Kidney (tissue), 14 donors: ENCODE measurements around the gene IL20. TPM values are rescaled to one million over a fixed set of nuclear protein-coding genes. Genes with fewer than 3 reads are reported as not detected.

ENCODE experiments used
- DNase-seq, 5 donors: peaks; one replicate each; pipeline ENCODE4 v3.0.0-alpha.2; 2013 to 2020
- FAIRE-seq: peaks from 2 replicates; lab custom pipeline; 2012; peaks lifted over from hg19 to GRCh38; lab: Jason Lieb, UNC
- H3K27ac ChIP-seq, 2 donors: one replicate each; pipeline ENCODE4 v1.7.0; 2013; ENCODE audit warnings: low read depth in 2 of 2, low read length in 2 of 2, inconsistent platforms in 1 of 2
- H3K27me3 ChIP-seq: one replicate; pipeline ENCODE4 v1.7.1; 2013; ENCODE audit warnings: low read length, inconsistent platforms; ENCODE audit not compliant: control insufficient read depth, insufficient read depth
- H3K36me3 ChIP-seq, 3 donors: one replicate each; pipeline versions ENCODE4 v1.7.0 to v1.7.1; 2013; ENCODE audit warnings: low read length in 3 of 3, control low read depth in 1 of 3, inconsistent platforms in 1 of 3; ENCODE audit not compliant: insufficient read depth in 3 of 3, control insufficient read depth in 2 of 3
- H3K4me1 ChIP-seq, 3 donors: one replicate each; pipeline versions ENCODE4 v1.7.0 to v1.7.1; 2013; ENCODE audit warnings: low read length in 3 of 3, inconsistent platforms in 1 of 3, low read depth in 1 of 3; ENCODE audit not compliant: control insufficient read depth in 2 of 3, insufficient read depth in 2 of 3
- H3K4me3 ChIP-seq, 3 donors: one replicate each; pipeline versions ENCODE4 v1.7.0 to v1.8.1; 2013; ENCODE audit warnings: low read length in 3 of 3, control low read depth in 1 of 3, inconsistent platforms in 1 of 3
- H3K9ac ChIP-seq, 3 donors: one replicate each; pipeline versions ENCODE4 v1.7.0 to v1.7.1; 2013; ENCODE audit warnings: low read length in 3 of 3, control low read depth in 1 of 3, inconsistent platforms in 1 of 3
- H3K9me3 ChIP-seq, 3 donors: one replicate each; pipeline versions ENCODE4 v1.7.0 to v1.7.1; 2013; ENCODE audit warnings: low read length in 3 of 3, control low read depth in 1 of 3, inconsistent platforms in 1 of 3; ENCODE audit not compliant: control insufficient read depth in 2 of 3, insufficient read depth in 1 of 3
- CTCF ChIP-seq: IDR thresholded peaks from 3 replicates; pipeline ENCODE4 v1.5.1; 2012; ENCODE audit warnings: mild to moderate bottlenecking, moderate library complexity, borderline replicate concordance; ENCODE audit not compliant: insufficient read depth; ENCODE audit errors: extremely low read depth
- intact Hi-C: fragments of 100-400 bp; cut with DNase I; formaldehyde crosslinking; loops from one replicate; pipeline ENCODE4 v1.11.1; 2022
- polyA plus RNA-seq: library from polyadenylated mRNA; stranded (reverse); fragments of 350-450 nt; fragmentation: Illumina TruSeq; extraction: RNeasy Lipid Tissue Mini Kit (QIAGEN cat#74804); gene quantifications from one replicate; pipeline ENCODE4 v1.2.3, GENCODE V29; 2014; ENCODE audit warnings: low read depth, low replicate concordance; ENCODE audit not compliant: insufficient read depth
- total RNA-seq: library from RNA; stranded (reverse); fragmentation: NEBNext Ultra II Directional; extraction: Animal tissue kit (Norgen Biotek cat#: 25700); gene quantifications from one replicate; pipeline ENCODE4 v1.2.1, GENCODE V29; 2021
- donor health status: control.
- donor health status: control.
- donor health status: control.
- donor health status: control.
- donor health status: control.
- donor health status: DM: yes; HTN: yes; CAD: no.
- donor health status: Normal renal cell carcinoma (clear cell type).

The IL20 gene
- total and polyA plus RNA-seq, 2 donors from 2014 or later: not detected

GRCh38 chr1:206854401-206855129, 10.9 kb upstream of the IL20 start:
- DNase-seq (no peak), FAIRE-seq (no peak)
- no peak overlapping the region for H3K27ac ChIP-seq
- TF ChIP-seq CTCF: no peak
- intact Hi-C loops: no loop called here
- no peaks in the 10 kb centered on the region for H3K4me1 ChIP-seq
- no peaks in the 10 kb centered on the region for H3K36me3 ChIP-seq
- no peaks in the 10 kb centered on the region for H3K9me3 ChIP-seq
- H3K27me3 ChIP-seq: no peaks in the 10 kb centered on the region
- H3K9ac ChIP-seq: no peak overlapping the region
- no peak overlapping the region for H3K4me3 ChIP-seq

GRCh38 chr1:206855859-206856258, 9.6 kb upstream of the IL20 start:
- intact Hi-C loops: no loop called here
- Histone ChIP-seq H3K4me1 (no peaks in the 10 kb centered on the region), H3K9me3 (no peaks in the 10 kb centered on the region), H3K4me3 (no peak overlapping the region), H3K27me3 (no peaks in the 10 kb centered on the region), H3K27ac (no peak overlapping the region), H3K36me3 (no peaks in the 10 kb centered on the region), H3K9ac (no peak overlapping the region)
- FAIRE-seq: no peak
- DNase-seq: no peak
- TF ChIP-seq CTCF: no peak

- Histone ChIP-seq H3K27me3 (no peaks in the 10 kb centered on the region), H3K9me3 (no peaks in the 10 kb centered on the region), H3K36me3 (no peaks in the 10 kb centered on the region), H3K4me1 (no peaks in the 10 kb centered on the region), H3K9ac (no peak overlapping the region), H3K27ac (no peak overlapping the region), H3K4me3 (no peak overlapping the region)
- intact Hi-C loops: no loop called here
- no peak for TF ChIP-seq CTCF
- DNase-seq (no peak), FAIRE-seq (no peak)
Measured at GRCh38 chr1:206856674-206857464, 8.6 kb upstream of the IL20 start.
